ENCODE measurements around the gene PPP1R12B.

DNA sequence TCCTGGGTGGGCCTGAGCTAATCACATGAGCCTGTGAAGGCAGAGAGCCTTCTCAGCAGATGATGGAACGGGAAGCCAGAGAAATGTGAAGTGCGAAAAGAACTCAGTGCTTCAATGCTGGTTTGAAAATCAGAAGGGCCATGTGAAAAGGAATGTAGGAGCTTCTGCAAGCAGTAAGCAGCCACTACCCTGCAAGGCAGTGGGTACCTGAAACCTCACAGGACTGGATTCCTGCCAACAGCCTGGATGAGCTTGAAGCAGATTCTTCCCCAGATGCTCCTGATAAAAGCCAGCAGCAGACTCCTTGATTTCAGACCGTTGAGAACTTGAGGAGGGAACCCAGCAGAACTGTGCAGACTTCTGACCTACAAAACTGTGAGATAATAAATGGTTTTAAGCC lies 203.2 kb downstream of the PPP1R12B start:
- TF ChIP-seq, protein P1, sequence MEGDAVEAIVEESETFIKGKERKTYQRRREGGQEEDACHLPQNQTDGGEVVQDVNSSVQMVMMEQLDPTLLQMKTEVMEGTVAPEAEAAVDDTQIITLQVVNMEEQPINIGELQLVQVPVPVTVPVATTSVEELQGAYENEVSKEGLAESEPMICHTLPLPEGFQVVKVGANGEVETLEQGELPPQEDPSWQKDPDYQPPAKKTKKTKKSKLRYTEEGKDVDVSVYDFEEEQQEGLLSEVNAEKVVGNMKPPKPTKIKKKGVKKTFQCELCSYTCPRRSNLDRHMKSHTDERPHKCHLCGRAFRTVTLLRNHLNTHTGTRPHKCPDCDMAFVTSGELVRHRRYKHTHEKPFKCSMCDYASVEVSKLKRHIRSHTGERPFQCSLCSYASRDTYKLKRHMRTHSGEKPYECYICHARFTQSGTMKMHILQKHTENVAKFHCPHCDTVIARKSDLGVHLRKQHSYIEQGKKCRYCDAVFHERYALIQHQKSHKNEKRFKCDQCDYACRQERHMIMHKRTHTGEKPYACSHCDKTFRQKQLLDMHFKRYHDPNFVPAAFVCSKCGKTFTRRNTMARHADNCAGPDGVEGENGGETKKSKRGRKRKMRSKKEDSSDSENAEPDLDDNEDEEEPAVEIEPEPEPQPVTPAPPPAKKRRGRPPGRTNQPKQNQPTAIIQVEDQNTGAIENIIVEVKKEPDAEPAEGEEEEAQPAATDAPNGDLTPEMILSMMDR (IDR thresholded peaks at IDR 0.05): no peak
- TF ChIP-seq POLR2A (IDR thresholded peaks at IDR 0.05): no peak
- TF ChIP-seq POLR2AphosphoS5 (IDR thresholded peaks at IDR 0.05; ENCODE audit: insufficient read depth in 1 of 2, low read depth in 1 of 2): no peak
